GM12865 (cell line): Measurements from ENCODE around the gene FOCAD.

Experiments
- DNase-seq: peaks from one replicate; pipeline ENCODE4 v3.0.0; 2010; ENCODE audit warnings: low read depth
- H3K4me3 ChIP-seq: 2 replicates; pipeline ENCODE4 v1.5.1; 2011; ENCODE audit warnings: mild to moderate bottlenecking, low read depth, low read length, control low read depth
- CTCF ChIP-seq: IDR thresholded peaks from 2 replicates; pipeline ENCODE4 v1.5.1; 2011; ENCODE audit warnings: low read length, control low read depth, low read depth, inconsistent platforms; ENCODE audit not compliant: insufficient read depth; ENCODE audit errors: missing control alignments

The FOCAD gene

GRCh38 chr9:20831028-20831427, 147.0 kb downstream of the FOCAD start:
- no peak for DNase-seq
- TF ChIP-seq CTCF, result no peak
- no peak overlapping the region for H3K4me3 ChIP-seq

- TF ChIP-seq CTCF, result no peak
- no peak for DNase-seq
- H3K4me3 ChIP-seq, result no peak overlapping the region
These were observed 148.7 kb downstream of the FOCAD start for GRCh38 chr9:20832775-20833174.

- no peak overlapping the region for H3K4me3 ChIP-seq
- DNase-seq, result no peak
- TF ChIP-seq CTCF, result no peak
These were observed 151.6 kb downstream of the FOCAD start for GRCh38 chr9:20835377-20836286.

GRCh38 chr9:20837166-20837565, 153.1 kb downstream of the FOCAD start:
- H3K4me3 ChIP-seq, result no peak overlapping the region
- no peak for DNase-seq
- TF ChIP-seq CTCF, result no peak

GRCh38 chr9:20838218-20838617, 154.2 kb downstream of the FOCAD start:
- DNase-seq, result no peak
- no peak for TF ChIP-seq CTCF
- H3K4me3 ChIP-seq, result no peak overlapping the region

- no peak overlapping the region for H3K4me3 ChIP-seq
- no peak for DNase-seq
- no peak for TF ChIP-seq CTCF
These were observed 160.9 kb downstream of the FOCAD start for GRCh38 chr9:20844916-20845315.

GRCh38 chr9:20848490-20848889, 164.4 kb downstream of the FOCAD start:
- no peak overlapping the region for H3K4me3 ChIP-seq

More at GRCh38 chr9:20848490-20848889, 164.4 kb downstream of the FOCAD start:
- no peak for TF ChIP-seq CTCF
- peak; percentile 5 for DNase-seq
